HT1080 (cell line): Measurements from ENCODE around the gene SLC7A5. TPM values are rescaled to one million over a fixed set of nuclear protein-coding genes. Genes with fewer than 3 reads are reported as not detected.
"Not testable (repeated sequence)": the region's sequence is repeated elsewhere in the genome, so short reads cannot be mapped to it uniquely, and the experiment has no call there.

Source experiments
- DNase-seq: peaks from one replicate; pipeline ENCODE4 v3.0.0-alpha.2; 2015; ENCODE audit warnings: low read depth
- total RNA-seq: library from RNA; depleted of rRNA; stranded (reverse); fragments of >200 nt; shearing (Covaris generic); gene quantifications from 2 replicates; pipeline ENCODE4 v1.2.3, GENCODE V29; 2014

The SLC7A5 gene
- total RNA-seq, 1 experiment from 2014 or later, result 136 TPM

GRCh38 chr16:87823181-87823929 lies 46.0 kb downstream of the SLC7A5 start:
- DNase-seq, result no peak

GRCh38 chr16:87822108-87822970 lies 47.0 kb downstream of the SLC7A5 start:
- no peak for DNase-seq

GRCh38 chr16:87821376-87822107 lies 47.8 kb downstream of the SLC7A5 start:
- DNase-seq, result no peak

- DNase-seq, result no peak
Measured at GRCh38 chr16:87819983-87820382, 49.3 kb downstream of the SLC7A5 start.

- no peak for DNase-seq
Measured at GRCh38 chr16:87819282-87819681, 50.0 kb downstream of the SLC7A5 start.

- no peak for DNase-seq
Measured at GRCh38 chr16:87818533-87819161, 50.7 kb downstream of the SLC7A5 start.

GRCh38 chr16:87817910-87818309 lies 51.4 kb downstream of the SLC7A5 start:
- DNase-seq, result no peak

GRCh38 chr16:87817370-87817769 lies 51.9 kb downstream of the SLC7A5 start:
- not testable (repeated sequence) for DNase-seq

- no peak for DNase-seq
Measured at GRCh38 chr16:87816507-87817100, 52.7 kb downstream of the SLC7A5 start.

- DNase-seq, result no peak
Measured at GRCh38 chr16:87815567-87815966, 53.7 kb downstream of the SLC7A5 start.

GRCh38 chr16:87812200-87812656 lies 57.1 kb downstream of the SLC7A5 start:
- no peak for DNase-seq

GRCh38 chr16:87811454-87811853 lies 57.9 kb downstream of the SLC7A5 start:
- not testable (repeated sequence) for DNase-seq

GRCh38 chr16:87809150-87809902 lies 60.0 kb downstream of the SLC7A5 start:
- DNase-seq, result peak; percentile 42

- DNase-seq, result no peak
Measured at GRCh38 chr16:87808108-87808507, 61.2 kb downstream of the SLC7A5 start.

- peak; percentile 73 for DNase-seq
Measured at GRCh38 chr16:87806641-87807546, 62.4 kb downstream of the SLC7A5 start.

- no peak for DNase-seq
Measured at GRCh38 chr16:87806261-87806640, 63.1 kb downstream of the SLC7A5 start.

- DNase-seq, result no peak
Measured at GRCh38 chr16:87803385-87803784, 65.9 kb downstream of the SLC7A5 start.

GRCh38 chr16:87802670-87803069 lies 66.6 kb downstream of the SLC7A5 start:
- DNase-seq, result no peak

- DNase-seq, result no peak
Measured at GRCh38 chr16:87801679-87802259, 67.5 kb downstream of the SLC7A5 start.
